ENCODE results near the gene CIITA.
"Not testable (repeated sequence)": the region's sequence is repeated elsewhere in the genome, so short reads cannot be mapped to it uniquely, and the experiment has no call there.

CIITA gene

DNA sequence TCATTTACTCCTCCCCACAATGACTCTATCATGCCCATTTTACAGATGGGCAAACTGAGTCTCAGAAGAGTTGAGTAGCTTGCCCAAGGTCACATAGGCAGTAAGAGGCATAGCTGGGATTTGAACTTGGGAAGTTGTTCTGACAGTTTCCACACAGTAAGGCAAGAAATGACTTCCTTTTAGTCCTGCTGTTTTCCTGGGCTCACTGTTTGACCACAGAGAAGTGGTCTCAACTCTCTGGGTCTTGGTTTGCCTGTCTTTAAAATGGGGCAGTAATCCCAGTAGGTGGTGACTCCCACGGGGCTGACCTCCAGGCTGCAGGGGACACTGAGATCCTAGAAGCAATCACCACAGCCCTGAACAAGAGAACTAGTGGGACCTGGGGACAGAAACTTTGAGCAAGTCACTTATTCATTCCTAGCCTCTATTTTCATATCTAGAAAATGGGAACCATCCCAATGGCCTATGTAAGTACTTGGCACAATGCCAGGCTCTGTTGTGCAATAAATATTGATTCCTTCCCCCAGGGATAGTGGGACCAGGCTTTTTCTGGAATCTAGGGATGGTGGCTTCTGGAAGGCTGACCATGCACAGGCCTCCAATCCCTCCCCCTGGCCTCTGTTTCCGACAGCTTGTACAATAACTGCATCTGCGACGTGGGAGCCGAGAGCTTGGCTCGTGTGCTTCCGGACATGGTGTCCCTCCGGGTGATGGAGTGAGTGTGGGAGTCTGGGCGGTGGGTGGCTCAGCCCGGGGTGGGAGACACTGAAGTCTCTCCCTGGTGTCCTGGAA is 44.7 kb downstream of the CIITA start:
- no peak overlapping the region for H3K4me3 ChIP-seq (ENCODE audit: low read depth, low read length)
- ChIA-PET POLR2A (no interaction called here), CTCF (interaction anchor here (0.7 to 7.2 kb wide), 7 partner anchors 12 to 407 kb away, joined by 3 to 108 read pairs (median 3); partner anchors contain the start of gene NUBP1)
- DNase-seq (ENCODE audit: low read depth, low spot score): no peak
- TF ChIP-seq, protein P1, sequence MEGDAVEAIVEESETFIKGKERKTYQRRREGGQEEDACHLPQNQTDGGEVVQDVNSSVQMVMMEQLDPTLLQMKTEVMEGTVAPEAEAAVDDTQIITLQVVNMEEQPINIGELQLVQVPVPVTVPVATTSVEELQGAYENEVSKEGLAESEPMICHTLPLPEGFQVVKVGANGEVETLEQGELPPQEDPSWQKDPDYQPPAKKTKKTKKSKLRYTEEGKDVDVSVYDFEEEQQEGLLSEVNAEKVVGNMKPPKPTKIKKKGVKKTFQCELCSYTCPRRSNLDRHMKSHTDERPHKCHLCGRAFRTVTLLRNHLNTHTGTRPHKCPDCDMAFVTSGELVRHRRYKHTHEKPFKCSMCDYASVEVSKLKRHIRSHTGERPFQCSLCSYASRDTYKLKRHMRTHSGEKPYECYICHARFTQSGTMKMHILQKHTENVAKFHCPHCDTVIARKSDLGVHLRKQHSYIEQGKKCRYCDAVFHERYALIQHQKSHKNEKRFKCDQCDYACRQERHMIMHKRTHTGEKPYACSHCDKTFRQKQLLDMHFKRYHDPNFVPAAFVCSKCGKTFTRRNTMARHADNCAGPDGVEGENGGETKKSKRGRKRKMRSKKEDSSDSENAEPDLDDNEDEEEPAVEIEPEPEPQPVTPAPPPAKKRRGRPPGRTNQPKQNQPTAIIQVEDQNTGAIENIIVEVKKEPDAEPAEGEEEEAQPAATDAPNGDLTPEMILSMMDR (IDR thresholded peaks at IDR 0.05; ENCODE audit: insufficient read depth, low read length, missing control alignments): no peak

DNA sequence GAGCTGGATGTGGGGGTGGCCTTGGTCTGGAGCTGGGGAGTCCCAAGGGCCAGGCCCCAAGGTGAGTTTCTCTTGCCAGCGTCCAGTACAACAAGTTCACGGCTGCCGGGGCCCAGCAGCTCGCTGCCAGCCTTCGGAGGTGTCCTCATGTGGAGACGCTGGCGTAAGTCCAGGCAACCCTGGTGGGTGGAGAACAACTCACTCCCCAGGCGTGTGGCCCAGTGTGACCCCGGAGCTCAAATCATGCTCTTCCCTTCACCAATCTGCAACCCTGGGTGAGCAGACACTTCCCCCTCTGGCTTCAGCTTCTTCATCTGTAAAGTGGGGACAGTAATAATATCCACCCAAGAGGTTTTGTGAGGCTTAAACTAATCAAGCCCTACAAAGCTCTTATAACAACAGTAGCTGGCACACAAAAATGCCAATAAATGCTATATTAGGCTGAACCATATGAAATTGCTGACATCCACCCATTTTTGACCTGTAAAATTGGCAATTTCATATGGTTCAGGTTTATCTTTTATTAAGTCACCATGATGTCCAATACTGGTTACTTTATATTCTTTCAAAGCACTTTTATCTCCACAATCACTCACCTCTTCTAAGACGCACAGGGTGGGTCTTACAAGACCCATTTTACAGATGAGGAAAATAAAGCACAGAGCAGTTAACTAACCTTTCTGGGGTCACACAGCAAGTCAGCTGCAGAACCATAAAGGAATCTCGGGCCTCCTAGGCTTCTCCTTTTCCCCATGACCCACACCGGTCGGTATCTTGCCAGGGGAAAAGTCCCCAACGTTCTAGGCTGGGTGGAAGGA is 45.5 kb downstream of the CIITA start:
- DNase-seq (ENCODE audit: low read depth, low spot score): no peak
- ChIA-PET CTCF (interaction anchor here (0.8 to 7.2 kb wide), 4 partner anchors 11 to 185 kb away, joined by 3 to 108 read pairs (median 3); no protein-coding TSS in a partner anchor), POLR2A (no interaction called here)
- TF ChIP-seq, protein P1 (IDR thresholded peaks at IDR 0.05; ENCODE audit: insufficient read depth, low read length, missing control alignments): no peak
- no peak overlapping the region for H3K4me3 ChIP-seq (ENCODE audit: low read depth, low read length)

DNA sequence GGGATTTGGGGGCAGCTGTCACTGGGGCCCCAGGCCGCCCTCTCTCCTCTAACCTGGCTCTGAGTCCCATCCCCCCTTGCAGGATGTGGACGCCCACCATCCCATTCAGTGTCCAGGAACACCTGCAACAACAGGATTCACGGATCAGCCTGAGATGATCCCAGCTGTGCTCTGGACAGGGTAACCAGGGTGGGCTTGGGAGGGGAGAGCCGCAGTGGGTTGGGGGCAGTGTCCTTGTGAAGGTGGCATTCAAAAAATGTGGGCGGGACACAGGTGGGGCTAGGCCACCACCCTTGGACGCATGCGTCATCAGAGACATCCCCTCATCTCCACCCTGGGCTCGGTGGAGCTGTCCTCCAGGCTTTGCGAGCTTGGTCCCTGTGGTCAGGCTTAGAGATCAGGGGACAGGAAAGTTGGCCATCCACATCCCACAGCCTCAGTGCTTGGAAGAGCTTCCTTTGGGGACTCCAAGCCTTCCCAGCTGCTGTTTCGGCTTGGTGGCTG is 46.2 kb downstream of the CIITA start:
- no peak overlapping the region for H3K4me3 ChIP-seq (ENCODE audit: low read depth, low read length)
- CTCF ChIA-PET: no interaction called here
- TF ChIP-seq, protein P1 (IDR thresholded peaks at IDR 0.05; ENCODE audit: insufficient read depth, low read length, missing control alignments): no peak
- DNase-seq (ENCODE audit: low read depth, low spot score): no peak
- POLR2A ChIA-PET: no interaction called here

DNA sequence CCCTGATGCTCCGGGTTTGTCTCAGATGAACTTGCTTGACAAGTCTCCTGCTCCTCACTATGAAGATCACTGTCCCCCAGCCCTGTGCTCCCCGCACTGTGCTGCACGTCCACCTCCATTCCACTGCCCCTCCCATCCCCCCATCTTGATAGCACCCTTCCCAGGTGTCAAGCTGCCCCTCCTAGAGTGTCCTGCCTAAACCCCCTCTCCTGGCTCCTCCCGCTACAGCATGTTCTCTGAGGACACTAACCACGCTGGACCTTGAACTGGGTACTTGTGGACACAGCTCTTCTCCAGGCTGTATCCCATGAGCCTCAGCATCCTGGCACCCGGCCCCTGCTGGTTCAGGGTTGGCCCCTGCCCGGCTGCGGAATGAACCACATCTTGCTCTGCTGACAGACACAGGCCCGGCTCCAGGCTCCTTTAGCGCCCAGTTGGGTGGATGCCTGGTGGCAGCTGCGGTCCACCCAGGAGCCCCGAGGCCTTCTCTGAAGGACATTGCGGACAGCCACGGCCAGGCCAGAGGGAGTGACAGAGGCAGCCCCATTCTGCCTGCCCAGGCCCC is 46.7 kb downstream of the CIITA start:
- ChIA-PET POLR2A (no interaction called here), CTCF (no interaction called here)
- H3K4me3 ChIP-seq (ENCODE audit: low read depth, low read length): no peak overlapping the region
- no peak for DNase-seq (ENCODE audit: low read depth, low spot score)
- TF ChIP-seq, protein P1 (IDR thresholded peaks at IDR 0.05; ENCODE audit: insufficient read depth, low read length, missing control alignments): no peak

DNA sequence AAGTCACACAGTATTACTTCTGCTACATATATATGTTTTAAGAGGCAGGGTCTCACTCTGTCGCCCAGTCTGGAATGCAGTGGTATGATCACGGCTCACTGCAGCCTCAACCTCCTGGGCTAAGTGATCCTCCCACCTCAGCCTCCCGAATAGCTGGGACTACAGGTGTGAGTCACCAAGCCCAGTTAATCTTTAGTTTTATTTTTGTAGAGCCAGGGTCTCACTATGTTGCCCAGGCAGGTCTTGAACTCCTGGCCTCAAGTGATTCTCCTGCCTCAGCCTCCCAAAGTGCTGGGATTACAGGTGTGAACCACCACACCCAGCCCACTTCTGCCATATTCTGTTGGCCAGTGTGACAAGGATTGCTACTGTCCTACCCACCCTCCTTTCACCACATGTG is 48.3 kb downstream of the CIITA start:
- H3K4me3 ChIP-seq (ENCODE audit: low read depth, low read length); DNase-seq (ENCODE audit: low read depth, low spot score); POLR2A ChIA-PET: not testable (repeated sequence)
- CTCF ChIA-PET: interaction anchor here (1.1 kb wide), 1 partner anchor 410 kb away, joined by 3 read pairs; no protein-coding TSS in a partner anchor

DNA sequence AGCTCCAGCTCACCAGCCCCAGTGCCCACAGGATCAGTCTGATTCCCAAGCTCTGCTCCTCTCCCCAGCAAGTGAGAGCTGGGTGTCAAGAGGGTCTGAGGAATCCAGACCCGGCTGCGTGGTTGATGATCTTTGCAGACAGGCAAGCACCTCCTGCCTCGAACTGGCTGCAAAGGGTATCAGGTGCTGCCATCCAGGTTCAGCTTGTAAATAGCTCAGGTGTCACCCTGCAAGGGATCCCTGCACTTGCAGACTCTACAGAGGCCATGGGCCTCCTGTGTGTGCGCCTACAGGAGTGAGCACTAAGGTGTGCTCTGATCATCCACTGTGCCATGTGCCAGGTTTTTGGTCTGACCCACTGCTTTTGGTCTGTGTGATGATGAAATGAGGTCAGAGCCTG is 49.1 kb downstream of the CIITA start:
- CTCF ChIA-PET: interaction anchor here (0.9 to 15.0 kb wide), 3 partner anchors 7 to 411 kb away, joined by 3 to 108 read pairs (median 3); partner anchors contain the start of gene DEXI
- H3K4me3 ChIP-seq (ENCODE audit: low read depth, low read length): no peak overlapping the region
- TF ChIP-seq, protein P1 (IDR thresholded peaks at IDR 0.05; ENCODE audit: insufficient read depth, low read length, missing control alignments): no peak
- no peak for DNase-seq (ENCODE audit: low read depth, low spot score)
- POLR2A ChIA-PET: no interaction called here
